ENCODE measurements around the gene UQCRC1.

GRCh38 chr3:48612309-48612708, 2.9 kb upstream of the UQCRC1 start:
- TF ChIP-seq, protein P1, sequence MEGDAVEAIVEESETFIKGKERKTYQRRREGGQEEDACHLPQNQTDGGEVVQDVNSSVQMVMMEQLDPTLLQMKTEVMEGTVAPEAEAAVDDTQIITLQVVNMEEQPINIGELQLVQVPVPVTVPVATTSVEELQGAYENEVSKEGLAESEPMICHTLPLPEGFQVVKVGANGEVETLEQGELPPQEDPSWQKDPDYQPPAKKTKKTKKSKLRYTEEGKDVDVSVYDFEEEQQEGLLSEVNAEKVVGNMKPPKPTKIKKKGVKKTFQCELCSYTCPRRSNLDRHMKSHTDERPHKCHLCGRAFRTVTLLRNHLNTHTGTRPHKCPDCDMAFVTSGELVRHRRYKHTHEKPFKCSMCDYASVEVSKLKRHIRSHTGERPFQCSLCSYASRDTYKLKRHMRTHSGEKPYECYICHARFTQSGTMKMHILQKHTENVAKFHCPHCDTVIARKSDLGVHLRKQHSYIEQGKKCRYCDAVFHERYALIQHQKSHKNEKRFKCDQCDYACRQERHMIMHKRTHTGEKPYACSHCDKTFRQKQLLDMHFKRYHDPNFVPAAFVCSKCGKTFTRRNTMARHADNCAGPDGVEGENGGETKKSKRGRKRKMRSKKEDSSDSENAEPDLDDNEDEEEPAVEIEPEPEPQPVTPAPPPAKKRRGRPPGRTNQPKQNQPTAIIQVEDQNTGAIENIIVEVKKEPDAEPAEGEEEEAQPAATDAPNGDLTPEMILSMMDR (IDR thresholded peaks at IDR 0.05) = no peak
- TF ChIP-seq EZH2 (IDR thresholded peaks at IDR 0.05; ENCODE audit: borderline replicate concordance, insufficient read depth, low read depth, low read length, poor library complexity, severe bottlenecking) = no peak
